ENCODE data around the gene C1orf210.

C1orf210 gene

DNA sequence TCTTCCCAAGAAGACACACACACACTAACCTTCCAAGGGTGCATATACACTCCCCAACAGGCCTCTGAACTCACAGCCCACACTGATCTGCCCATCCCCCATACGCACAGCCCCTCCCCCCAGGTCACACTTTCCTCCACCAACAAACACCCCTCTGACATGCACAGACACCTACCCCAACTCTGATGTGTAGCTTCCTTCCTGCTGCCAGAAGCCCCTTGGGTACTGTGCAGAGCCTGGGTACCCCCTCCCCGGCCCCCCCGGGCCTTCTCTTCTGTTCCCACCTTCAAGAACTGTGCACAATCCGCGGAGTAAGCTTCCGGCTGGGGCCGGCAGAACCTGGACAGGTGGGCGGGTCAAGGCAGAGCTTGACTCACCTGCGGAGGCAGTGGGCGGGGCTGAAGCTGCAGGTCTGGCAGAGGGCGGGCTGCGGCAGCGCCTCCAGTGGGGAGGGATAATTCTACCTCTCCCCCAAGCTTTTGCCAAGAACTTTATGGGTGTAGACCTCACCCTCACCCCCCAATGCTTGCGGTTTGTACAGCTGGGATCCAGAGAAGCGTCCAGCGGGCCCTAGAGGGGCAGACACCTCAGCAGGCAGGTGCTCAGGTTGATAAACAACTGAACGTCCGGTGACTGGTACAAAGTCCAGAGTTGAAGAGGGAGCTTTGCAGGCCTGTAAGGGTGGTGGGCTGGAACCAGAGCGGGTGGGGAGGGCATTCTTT is at the start of gene C1orf210:
Gene C1orf210, minus strand, starts transcription at position 313 of the 722 bp plus-strand sequence. CDS start 2,311 bp downstream, outside the sequence.
- no peak for DNase-seq (ENCODE audit: low read depth)

DNA sequence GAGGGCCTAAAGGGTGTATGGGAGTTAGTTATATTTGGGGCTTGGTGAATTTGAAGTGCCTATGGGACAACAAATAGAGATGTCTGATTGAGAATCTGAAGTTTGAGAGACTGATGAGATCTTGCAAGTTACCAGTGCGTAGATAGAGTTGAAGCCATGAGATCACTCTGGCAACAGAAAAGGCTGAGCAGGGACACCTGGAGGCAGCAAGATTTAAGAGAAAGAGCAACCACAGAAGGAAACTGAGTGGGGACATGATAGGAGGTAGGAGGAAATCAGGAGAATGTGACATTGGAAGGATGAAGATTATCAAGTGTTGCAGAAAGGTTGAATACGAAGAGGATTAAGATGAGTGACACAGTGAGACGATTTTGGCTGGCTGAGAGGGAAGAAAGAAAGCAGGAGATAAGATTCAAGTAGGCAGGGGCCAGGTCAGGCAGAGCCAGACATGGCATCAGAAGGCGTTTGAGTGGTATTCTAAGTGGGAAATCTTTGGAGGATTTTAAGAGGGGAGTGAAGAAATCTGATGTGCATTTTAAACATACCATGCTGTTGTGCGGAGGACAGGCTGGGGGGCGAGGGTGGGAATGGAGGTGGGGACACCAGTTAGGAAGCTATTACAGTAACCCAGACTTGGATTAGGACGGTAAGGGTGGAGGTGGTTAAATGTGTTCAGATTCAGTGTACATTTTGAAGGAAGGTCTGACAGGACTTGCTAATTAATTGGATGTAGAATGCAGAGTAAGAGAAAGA is 49.2 kb upstream of the C1orf210 start:
- no peak for DNase-seq (ENCODE audit: low read depth)

GRCh38 chr1:43331688-43332087 is 46.3 kb upstream of the C1orf210 start:
- DNase-seq (ENCODE audit: low read depth): no peak

- no peak for DNase-seq (ENCODE audit: low read depth)
Observed at GRCh38 chr1:43329995-43330751, 44.8 kb upstream of the C1orf210 start.

DNA sequence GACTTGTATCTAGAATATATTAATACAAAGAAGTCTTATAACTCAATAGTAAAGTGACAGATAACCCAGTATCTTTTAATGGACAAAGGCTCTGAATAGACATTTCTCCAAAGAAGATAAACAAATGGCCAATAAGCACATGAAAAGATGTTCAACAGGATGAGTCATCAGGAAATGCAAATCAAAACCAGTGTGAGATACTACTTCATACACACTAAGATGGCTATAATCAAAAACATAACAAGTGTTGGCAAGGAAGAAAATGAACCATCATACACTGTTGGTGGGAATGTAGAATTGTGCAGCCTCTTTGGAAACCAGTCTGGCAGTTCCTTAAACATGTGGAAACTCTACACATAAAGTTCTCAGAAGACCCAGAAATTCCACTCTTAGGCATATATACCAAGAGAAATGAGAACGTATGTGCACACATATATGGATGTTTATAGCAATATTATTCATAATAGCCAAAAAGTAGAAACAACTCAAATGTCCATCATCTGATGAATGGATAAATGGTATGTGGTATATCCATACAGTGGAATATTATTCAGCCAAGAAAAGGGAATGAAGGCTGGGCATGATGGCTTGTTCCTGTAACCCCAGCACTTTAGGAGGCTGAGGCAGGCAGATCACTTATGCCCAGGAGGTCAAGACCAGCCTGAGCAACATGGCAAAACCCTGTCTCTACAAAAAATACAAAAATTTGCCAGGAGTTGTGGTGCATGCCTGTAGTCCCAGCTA is 42.3 kb upstream of the C1orf210 start:
- DNase-seq (ENCODE audit: low read depth): no peak

GRCh38 chr1:43325381-43325780 is 40.0 kb upstream of the C1orf210 start:
- no peak for DNase-seq (ENCODE audit: low read depth)

GRCh38 chr1:43324810-43325209 is 39.4 kb upstream of the C1orf210 start:
- DNase-seq (ENCODE audit: low read depth): no peak

DNA sequence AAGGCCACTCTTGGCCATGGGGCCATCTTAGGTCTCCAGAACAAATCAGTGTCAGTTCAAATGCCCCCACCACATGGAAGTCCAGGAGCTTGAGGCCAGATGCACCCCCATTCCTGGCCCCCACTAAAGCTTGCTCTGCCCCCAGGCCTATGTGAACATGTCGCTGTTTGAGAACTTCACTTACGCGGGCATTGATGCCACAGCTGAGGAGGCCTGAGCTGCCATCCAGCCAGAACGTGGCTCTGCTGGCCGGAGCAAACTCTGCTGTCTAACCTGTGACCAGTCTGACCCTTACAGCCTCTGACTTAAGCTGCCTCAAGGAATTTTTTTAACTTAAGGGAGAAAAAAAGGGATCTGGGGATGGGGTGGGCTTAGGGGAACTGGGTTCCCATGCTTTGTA is 37.1 kb upstream of the C1orf210 start:
- no peak for DNase-seq (ENCODE audit: low read depth)

- no peak for DNase-seq (ENCODE audit: low read depth)
Observed at GRCh38 chr1:43321331-43321891, 36.0 kb upstream of the C1orf210 start.

- no peak for DNase-seq (ENCODE audit: low read depth)
Observed at GRCh38 chr1:43319766-43320165, 34.4 kb upstream of the C1orf210 start.

GRCh38 chr1:43319288-43319687 is 33.9 kb upstream of the C1orf210 start:
- DNase-seq (ENCODE audit: low read depth): no peak

DNA sequence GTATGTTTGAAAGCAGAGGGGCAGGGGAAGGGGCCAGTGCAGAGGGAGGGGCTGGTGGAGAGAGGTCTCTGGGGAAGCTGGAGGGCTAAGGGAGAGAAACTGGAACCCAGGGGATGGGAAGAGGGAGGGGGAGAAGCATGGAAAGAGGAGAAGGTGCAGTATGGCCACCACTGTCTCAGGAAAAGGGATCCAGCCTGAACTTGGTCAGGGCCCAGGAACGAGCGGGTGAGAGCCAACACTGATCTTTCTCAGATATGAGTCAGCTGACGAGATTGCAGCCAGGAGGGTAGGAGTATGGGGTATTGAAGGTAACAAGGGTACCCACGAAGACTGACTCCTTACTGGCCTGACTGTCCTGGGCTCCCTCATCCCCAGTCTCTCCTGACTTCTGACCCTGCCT is 33.5 kb upstream of the C1orf210 start:
- DNase-seq (ENCODE audit: low read depth): no peak

GRCh38 chr1:43317817-43318471 is 32.6 kb upstream of the C1orf210 start:
- DNase-seq (ENCODE audit: low read depth): no peak

DNA sequence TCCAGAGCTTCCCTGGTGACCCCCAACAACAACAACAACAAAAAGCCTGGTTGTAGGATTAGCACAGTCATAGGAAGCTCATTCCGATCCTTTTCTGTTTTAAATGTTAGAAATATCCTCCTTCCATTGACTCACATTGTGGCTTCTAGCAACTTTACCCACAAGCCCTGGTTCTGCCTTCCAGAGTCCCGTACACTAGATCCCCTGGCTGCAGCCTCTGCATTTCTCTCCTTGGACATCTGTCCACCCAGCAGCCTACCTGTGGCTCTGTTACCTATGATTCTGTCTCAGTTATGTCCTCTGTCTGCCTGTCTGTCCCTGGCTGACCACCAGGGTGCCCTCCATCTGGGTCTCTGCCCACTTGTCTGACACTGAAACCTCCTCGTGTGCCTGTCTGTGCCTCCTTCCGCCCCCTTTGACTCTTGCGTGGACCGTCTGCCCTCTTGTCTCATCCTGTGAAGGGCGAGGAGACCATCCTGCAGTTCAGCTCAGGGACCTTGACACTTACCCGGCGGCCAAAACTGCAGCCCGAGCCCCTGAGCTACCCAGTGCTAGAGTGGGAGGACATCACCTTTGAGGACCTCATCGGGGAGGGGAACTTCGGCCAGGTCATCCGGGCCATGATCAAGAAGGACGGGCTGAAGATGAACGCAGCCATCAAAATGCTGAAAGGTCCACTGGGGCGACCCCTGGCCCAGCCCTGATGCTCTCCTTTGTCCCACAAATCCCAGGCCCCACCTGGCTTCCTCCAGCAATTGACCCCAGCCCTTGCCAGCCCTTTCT is 31.5 kb upstream of the C1orf210 start:
- DNase-seq (ENCODE audit: low read depth): no peak

DNA sequence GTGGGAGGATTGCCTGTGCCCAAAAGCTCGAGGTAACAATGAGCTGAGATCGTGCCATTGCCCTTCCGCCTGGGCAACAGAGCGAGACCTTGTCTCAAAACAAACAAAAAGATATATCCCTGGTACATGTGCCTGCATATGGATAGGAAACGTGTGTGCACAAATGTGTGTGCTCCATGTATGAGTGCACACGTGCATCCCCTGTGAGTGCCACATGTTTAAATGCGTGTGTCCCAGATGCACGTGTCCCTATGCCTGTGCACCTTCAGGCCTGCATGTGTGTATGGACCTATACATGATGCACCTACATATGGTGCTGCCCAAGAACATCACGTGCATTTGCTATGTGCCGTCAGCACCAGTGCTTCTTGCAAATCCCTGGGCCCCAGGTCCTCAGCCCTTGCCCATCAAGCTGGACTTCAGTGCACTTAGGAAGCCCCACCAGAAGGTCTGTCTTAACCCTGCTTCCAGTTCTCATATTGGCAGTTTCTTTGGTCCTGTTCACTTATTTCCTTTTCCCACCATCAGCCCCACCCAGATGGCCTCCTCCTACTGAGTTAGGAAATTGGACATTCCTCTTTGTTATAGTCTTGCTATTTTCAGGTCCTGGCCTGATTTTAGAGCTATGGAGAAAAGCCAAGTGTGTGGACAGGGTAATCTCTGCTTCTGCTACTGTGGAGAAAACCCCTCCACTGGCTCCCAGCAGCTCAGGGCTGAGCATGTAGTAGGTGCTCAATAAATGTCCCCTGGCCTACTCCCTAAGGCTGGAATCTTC is 30.8 kb upstream of the C1orf210 start:
- DNase-seq (ENCODE audit: low read depth): no peak

DNA sequence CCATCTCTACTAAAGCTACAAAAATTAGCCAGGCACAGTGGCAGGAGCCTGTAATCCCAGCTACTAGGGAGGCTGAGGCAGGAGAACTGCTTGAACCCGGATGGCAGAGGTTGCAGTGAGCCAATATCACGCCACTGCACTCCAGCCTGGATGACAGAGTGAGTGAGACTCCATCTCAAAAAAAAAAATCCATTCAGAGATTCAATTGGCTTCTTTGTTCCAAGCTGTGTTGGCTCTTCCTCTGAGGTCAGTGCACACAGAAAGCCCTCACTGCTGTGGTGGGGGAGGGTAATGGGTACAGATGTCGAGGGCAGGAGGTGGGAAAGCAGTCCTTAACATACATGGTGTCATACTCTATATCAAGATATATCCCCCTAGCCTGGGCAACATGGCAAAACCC is 30.1 kb upstream of the C1orf210 start:
- DNase-seq (ENCODE audit: low read depth): no peak

DNA sequence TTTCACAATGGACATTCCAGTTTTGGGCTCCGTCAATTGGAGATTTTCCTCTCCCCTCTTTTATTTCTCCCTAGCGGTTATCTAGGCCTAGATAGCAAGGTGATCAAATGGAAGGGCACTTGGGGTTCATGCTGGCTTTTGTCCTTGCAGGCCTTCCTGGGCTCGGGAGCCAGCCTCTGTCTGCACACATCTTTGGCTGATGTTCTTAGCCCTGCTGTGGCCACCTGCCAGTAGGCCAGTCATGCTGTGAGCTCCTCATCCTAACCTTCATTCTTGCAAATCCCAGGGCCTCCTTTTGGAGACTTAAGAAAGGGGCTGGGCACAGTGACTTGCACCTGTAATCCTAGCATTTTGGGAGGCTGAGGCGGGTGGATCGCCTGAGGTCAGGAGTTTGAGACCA is 28.9 kb upstream of the C1orf210 start:
- DNase-seq (ENCODE audit: low read depth): no peak

DNA sequence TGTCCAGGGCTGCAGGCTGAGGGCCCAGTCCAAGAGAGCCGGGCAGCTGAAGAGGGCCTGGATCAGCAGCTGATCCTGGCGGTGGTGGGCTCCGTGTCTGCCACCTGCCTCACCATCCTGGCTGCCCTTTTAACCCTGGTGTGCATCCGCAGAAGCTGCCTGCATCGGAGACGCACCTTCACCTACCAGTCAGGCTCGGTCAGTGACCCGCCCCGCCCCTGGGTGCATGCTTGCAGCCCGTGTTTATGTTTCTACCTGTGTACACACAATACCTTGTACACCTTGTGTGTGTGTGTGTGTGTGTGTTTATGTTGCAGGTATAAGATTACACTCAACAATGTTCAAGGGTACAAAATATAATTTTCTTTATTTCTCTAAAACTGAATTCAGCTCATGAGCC is 28.4 kb upstream of the C1orf210 start:
- DNase-seq (ENCODE audit: low read depth): no peak

GRCh38 chr1:43312663-43313515 is 27.5 kb upstream of the C1orf210 start:
- DNase-seq (ENCODE audit: low read depth): no peak

Data from stimulated activated CD8-positive, alpha-beta memory T cell treated with anti-CD3 and anti-CD28 coated beads, Interleukin-12 subunit alpha, Interleukin-12 subunit beta, amount 100 ng/mL, for 1 hour (primary cell).